ENCODE data around the gene KLRD1.

DNA sequence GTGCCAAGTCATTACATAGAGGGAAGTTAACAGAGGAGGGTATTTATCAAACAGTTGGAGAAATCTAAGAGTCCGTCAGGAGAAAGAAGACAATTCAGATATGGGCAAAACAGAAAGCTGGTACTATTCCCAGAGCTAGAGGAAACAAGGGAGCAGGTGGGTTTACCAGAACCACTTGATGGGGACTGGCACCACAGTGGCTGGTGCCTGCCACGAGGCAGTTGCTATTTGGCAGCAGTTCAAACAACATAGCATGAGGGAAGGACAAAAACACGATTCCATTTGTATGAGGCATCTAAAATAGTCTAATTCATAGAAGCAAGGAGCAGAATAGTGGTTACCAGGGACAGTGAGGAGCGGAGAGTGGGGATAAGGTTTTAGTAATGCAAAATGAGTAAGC is 24.6 kb upstream of the KLRD1 start:
- no peak for TF ChIP-seq CTCF (IDR thresholded peaks at IDR 0.05)
- TF ChIP-seq EP300 (IDR thresholded peaks at IDR 0.05): no peak
- TF ChIP-seq POLR2A (IDR thresholded peaks at IDR 0.05): no peak
